GM13977 (cell line): Measurements from ENCODE around the gene LRRC4C.

Source experiments
- DNase-seq: peaks from one replicate; pipeline ENCODE4 v3.0.0; 2012; ENCODE audit warnings: low spot score
- CTCF ChIP-seq: IDR thresholded peaks from 2 replicates; pipeline ENCODE4 v1.5.1; 2012; ENCODE audit warnings: mild to moderate bottlenecking, control low read depth; ENCODE audit not compliant: insufficient read depth; ENCODE audit errors: extremely low read depth, missing control alignments
- in situ Hi-C: fragments of 300-500 bp; cut with MboI; formaldehyde crosslinking; loops from one replicate; pipeline ENCODE4 v1.12.0; 2022; ENCODE audit warnings: low sequenced_read_pairs, low pct_unique_long_range_greater_than_20kb, mixed read lengths, inconsistent platforms; ENCODE audit not compliant: unreplicated experiment

LRRC4C gene

GRCh38 chr11:41051919-41052635 lies 407.4 kb downstream of the LRRC4C start:
- no peak for DNase-seq
- in situ Hi-C loops, result no loop called here
- TF ChIP-seq CTCF, result no peak

- in situ Hi-C loops, result no loop called here
- DNase-seq, result no peak
- no peak for TF ChIP-seq CTCF
These were observed 408.7 kb downstream of the LRRC4C start for GRCh38 chr11:41050791-41051190.

- TF ChIP-seq CTCF, result no peak
- in situ Hi-C loops, result no loop called here
- DNase-seq, result no peak
These were observed 412.2 kb downstream of the LRRC4C start for GRCh38 chr11:41047229-41047628.

- in situ Hi-C loops, result no loop called here
- no peak for DNase-seq
These were observed 414.2 kb downstream of the LRRC4C start for GRCh38 chr11:41045266-41045665.

GRCh38 chr11:41044747-41045146 lies 414.7 kb downstream of the LRRC4C start:
- no peak for TF ChIP-seq CTCF
- no peak for DNase-seq
- in situ Hi-C loops, result no loop called here

More at GRCh38 chr11:41045266-41045665, 414.2 kb downstream of the LRRC4C start:
- TF ChIP-seq CTCF, result no peak

GRCh38 chr11:41042688-41043087 lies 416.8 kb downstream of the LRRC4C start:
- DNase-seq, result no peak
- in situ Hi-C loops, result no loop called here
- no peak for TF ChIP-seq CTCF
